ENCODE data around the gene UBAC2. TPM values are rescaled to one million over a fixed set of nuclear protein-coding genes. Genes with fewer than 3 reads are reported as not detected.

Gene UBAC2
- total and polyA plus RNA-seq, 2 of the 8 experiments (the other 6 are each of a cell fraction or from before 2014, with no cell fraction given), result 75.9 to 76.9 TPM

GRCh38 chr13:99203601-99204579 lies 3.2 kb downstream of the UBAC2 start:
- Histone ChIP-seq H2BK12ac (ENCODE audit: low read depth, low read length) (no peak overlapping the region), H3K79me2 (ENCODE audit: control insufficient read depth in 1 of 2, insufficient read depth in 2 of 2, low read length in 2 of 2) (peaks cover 26 to 79% of the 10 kb centered on the region in 2 experiments), H3K27ac (ENCODE audit: low read depth, low read length) (no peak overlapping the region), H3K18ac (ENCODE audit: extremely low read depth, low read length) (no peak overlapping the region), H3K23me2 (ENCODE audit: low read depth, low read length) (peaks cover 2% of the 10 kb centered on the region; the same call in 1 of the 2 replicates), H2AK5ac (ENCODE audit: low read depth, low read length) (no peak overlapping the region), H4K91ac (replicated peaks; ENCODE audit: insufficient read length, low read length) (no peak overlapping the region), H3K36me3 (ENCODE audit: control insufficient read depth in 2 of 4, insufficient read depth in 4 of 4, low read length in 3 of 4) (peaks cover 0 to 7% (median 0%) of the 10 kb centered on the region in 4 experiments; a peak in 1 of 8 replicates), H2BK20ac (ENCODE audit: low read length) (no peak overlapping the region), H3K4me3 (ENCODE audit: extremely low read depth in 1 of 4, insufficient read depth in 2 of 4, low read depth in 3 of 4, low read length in 4 of 4) (no peak overlapping the region), H2BK120ac (replicated peaks; ENCODE audit: low read depth, low read length) (no peak overlapping the region), H3K4me2 (ENCODE audit: insufficient read depth in 1 of 2, low read depth in 2 of 2, low read length in 2 of 2) (no peak overlapping the region; a peak in 1 of 4 replicates), H4K5ac (ENCODE audit: insufficient read length, low read depth, low read length) (no peak overlapping the region), H4K20me1 (replicated peaks in 1 of 2; ENCODE audit: control insufficient read depth in 1 of 2, insufficient read depth in 2 of 2, low read length in 2 of 2) (peaks cover 17 to 26% of the 10 kb centered on the region in 2 experiments), H3K9me3 (ENCODE audit: insufficient read depth in 2 of 2, low read depth in 1 of 2, low read length in 1 of 2) (no peaks in the 10 kb centered on the region), H3K14ac (ENCODE audit: insufficient read length) (no peak overlapping the region), H2BK5ac (ENCODE audit: low read depth, low read length) (no peak overlapping the region), H3K79me1 (ENCODE audit: low read depth, low read length) (peaks cover 19% of the 10 kb centered on the region), H3K4ac (replicated peaks; ENCODE audit: insufficient read length, low read depth, low read length) (no peak overlapping the region), H3K27me3 (replicated peaks in 1 of 4; ENCODE audit: control insufficient read depth in 3 of 4, extremely low read depth in 1 of 4, insufficient read depth in 3 of 4, low read length in 3 of 4) (no peaks in the 10 kb centered on the region), H3K23ac (ENCODE audit: insufficient read length) (no peak overlapping the region), H2AFZ (ENCODE audit: low read length) (no peak overlapping the region), H3K9ac (replicated peaks in 1 of 4; ENCODE audit: extremely low read depth in 1 of 4, low read depth in 3 of 4, low read length in 3 of 4) (no peak overlapping the region), H2BK15ac (ENCODE audit: low read length) (no peak overlapping the region), H3K4me1 (replicated peaks in 1 of 4; ENCODE audit: control insufficient read depth in 3 of 4, insufficient read depth in 4 of 4, low read length in 3 of 4) (peaks cover 0 to 9% (median 1%) of the 10 kb centered on the region in 4 experiments; a peak in 4 of 7 replicates), H4K8ac (ENCODE audit: extremely low read depth, insufficient read depth, low read length) (no peak overlapping the region), H3K56ac (replicated peaks; ENCODE audit: insufficient read length, low read depth, low read length) (no peak overlapping the region)
- 92% methylated on average over 9 of the region's 9 CpGs; no CpG with 5 or more reads in 1 of the 2 experiments for WGBS, 2 experiments (ENCODE audit: extremely low coverage in 1 of 2, insufficient coverage in 1 of 2, insufficient read length in 1 of 2, insufficient replicate concordance in 2 of 2, low coverage in 1 of 2, low lambda C conversion rate in 2 of 2, missing lambda C conversion rate in 1 of 2)
- DNase-seq (ENCODE audit: low read depth in 1 of 2, low spot score in 2 of 2) (no peak), FAIRE-seq (no peak)
- POLR2A ChIA-PET (ENCODE audit: partially characterized antibody), result interaction anchor here (0.8 kb wide), 1 partner anchor 128 kb away, joined by 3 read pairs; no protein-coding TSS in a partner anchor
- CTCF ChIA-PET (ENCODE audit: partially characterized antibody), result interaction anchor here (0.7 to 2.8 kb wide), 7 partner anchors 15 to 66 kb away, joined by 3 to 11 read pairs (median 4); no protein-coding TSS in a partner anchor
- no peak for TF ChIP-seq TCF12 (IDR thresholded peaks at IDR 0.05; ENCODE audit: low read depth, low read length)
- no peak for TF ChIP-seq USF2 (IDR thresholded peaks at IDR 0.05; ENCODE audit: low read length)
- no peak for TF ChIP-seq RFX5 (IDR thresholded peaks at IDR 0.05; ENCODE audit: borderline replicate concordance, low read depth, low read length)
- TF ChIP-seq ATF2 (IDR thresholded peaks at IDR 0.05; ENCODE audit: low read length), result no peak
- no peak for TF ChIP-seq POLR2AphosphoS5 (IDR thresholded peaks at IDR 0.05; ENCODE audit: low read depth, low read length)
- no peak for TF ChIP-seq POLR2A (IDR thresholded peaks at IDR 0.05; ENCODE audit: control extremely low read depth in 1 of 2, low read depth in 2 of 2, low read length in 2 of 2)
- no peak for TF ChIP-seq SIN3A (conservative IDR thresholded peaks at IDR 0.05 in 1 of 2, IDR thresholded peaks at IDR 0.05 in 1 of 2; ENCODE audit: low read depth in 1 of 2, low read length in 2 of 2)
- TF ChIP-seq EZH2 (IDR thresholded peaks at IDR 0.05; ENCODE audit: low read depth, low read length, severe bottlenecking), result no peak
